ENCODE results near the gene HSPA12B.

HSPA12B gene, protein sequence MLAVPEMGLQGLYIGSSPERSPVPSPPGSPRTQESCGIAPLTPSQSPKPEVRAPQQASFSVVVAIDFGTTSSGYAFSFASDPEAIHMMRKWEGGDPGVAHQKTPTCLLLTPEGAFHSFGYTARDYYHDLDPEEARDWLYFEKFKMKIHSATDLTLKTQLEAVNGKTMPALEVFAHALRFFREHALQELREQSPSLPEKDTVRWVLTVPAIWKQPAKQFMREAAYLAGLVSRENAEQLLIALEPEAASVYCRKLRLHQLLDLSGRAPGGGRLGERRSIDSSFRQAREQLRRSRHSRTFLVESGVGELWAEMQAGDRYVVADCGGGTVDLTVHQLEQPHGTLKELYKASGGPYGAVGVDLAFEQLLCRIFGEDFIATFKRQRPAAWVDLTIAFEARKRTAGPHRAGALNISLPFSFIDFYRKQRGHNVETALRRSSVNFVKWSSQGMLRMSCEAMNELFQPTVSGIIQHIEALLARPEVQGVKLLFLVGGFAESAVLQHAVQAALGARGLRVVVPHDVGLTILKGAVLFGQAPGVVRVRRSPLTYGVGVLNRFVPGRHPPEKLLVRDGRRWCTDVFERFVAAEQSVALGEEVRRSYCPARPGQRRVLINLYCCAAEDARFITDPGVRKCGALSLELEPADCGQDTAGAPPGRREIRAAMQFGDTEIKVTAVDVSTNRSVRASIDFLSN

DNA sequence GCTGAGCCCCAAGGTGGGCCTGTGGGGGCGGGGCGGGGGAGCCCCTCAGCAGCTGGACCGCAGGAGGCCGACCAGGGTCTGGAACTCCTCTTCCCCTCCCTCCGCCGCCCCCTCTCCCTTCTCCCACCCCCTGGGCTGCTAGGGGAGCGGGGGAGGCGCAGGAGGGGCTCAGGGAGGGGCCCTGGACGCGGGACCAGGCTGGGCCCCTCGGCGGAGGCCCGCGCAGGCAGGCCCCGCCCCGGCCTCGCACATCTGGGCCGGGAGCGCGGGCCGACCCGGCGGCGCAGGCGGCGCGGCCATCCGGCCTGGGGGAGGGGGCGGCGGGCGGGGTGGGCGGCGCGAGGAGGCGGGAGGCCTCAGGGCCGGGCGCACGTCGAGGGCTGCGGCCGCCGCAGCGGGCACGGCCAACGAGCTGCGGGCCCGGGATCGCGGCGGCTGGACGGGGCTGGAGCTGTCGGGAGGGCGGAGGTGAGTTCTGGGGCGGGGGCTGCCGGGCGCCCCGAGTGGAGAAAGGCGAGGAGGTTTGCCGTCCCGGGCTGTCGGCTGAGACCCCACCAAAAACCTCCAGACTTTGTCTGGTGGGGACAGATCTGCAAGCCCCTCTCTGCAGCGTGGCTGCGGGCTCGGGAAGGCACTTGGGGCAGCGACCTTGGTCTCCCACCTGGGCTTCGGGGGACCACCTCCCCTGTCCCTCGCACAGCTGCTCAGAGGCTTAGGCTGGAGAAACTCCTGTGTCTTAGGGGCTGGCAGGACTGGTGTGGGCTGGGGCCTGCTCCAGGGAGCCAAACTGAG is at the start of gene HSPA12B:
Gene HSPA12B, plus strand, starts transcription at position 359 of the 792 bp plus-strand sequence. CDS start 5,990 bp downstream, outside the sequence.
- no peak within 1 kb of the TSS for H3K4me3 ChIP-seq
- no peaks in the 10 kb centered on the region for H3K36me3 ChIP-seq (ENCODE audit: insufficient read depth, low read length)
- TF ChIP-seq POLR2AphosphoS5 (IDR thresholded peaks at IDR 0.05; ENCODE audit: borderline replicate concordance, low read depth, low read length): no peak
- no peak for DNase-seq (ENCODE audit: low read depth, low spot score)
- no peak within 1 kb of the TSS for H3K27ac ChIP-seq
- H3K9ac ChIP-seq (ENCODE audit: insufficient read length): no peak within 1 kb of the TSS
- H3K9me3 ChIP-seq (ENCODE audit: low read depth, low read length): no peaks in the 10 kb centered on the region

DNA sequence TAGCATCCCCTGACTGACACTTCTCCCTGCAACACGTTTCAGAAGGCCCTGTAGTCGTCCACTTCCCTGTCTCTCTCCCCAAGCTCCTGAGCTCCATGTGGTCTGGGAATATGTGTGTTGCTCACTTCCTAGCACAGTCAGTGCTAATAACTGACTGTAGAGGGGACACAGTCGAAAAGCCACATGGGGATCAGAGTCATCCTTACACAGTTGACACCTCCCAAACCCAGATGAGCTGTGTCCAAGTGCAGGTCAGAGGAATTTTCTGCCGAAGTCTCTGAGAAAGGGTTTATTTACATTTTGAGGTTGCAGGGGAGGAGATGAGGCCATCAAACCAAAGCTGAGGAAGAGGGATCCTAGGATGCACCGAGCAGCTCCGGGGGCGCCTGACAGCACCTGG is 47.1 kb upstream of the HSPA12B start:
- no peak for DNase-seq (ENCODE audit: low read depth, low spot score)
- no peak overlapping the region for H3K27ac ChIP-seq
- no peak overlapping the region for H3K9ac ChIP-seq (ENCODE audit: insufficient read length)
- H3K36me3 ChIP-seq (ENCODE audit: insufficient read depth, low read length): no peaks in the 10 kb centered on the region
- TF ChIP-seq POLR2AphosphoS5 (IDR thresholded peaks at IDR 0.05; ENCODE audit: borderline replicate concordance, low read depth, low read length): no peak
- no peak for TF ChIP-seq EZH2 (IDR thresholded peaks at IDR 0.05)
- TF ChIP-seq FOXP2 (optimal IDR thresholded peaks at IDR 0.05; ENCODE audit: control extremely low read depth, extremely low read length, insufficient read depth): no peak
- no peaks in the 10 kb centered on the region for H3K9me3 ChIP-seq (ENCODE audit: low read depth, low read length)
- no peak overlapping the region for H3K4me3 ChIP-seq

DNA sequence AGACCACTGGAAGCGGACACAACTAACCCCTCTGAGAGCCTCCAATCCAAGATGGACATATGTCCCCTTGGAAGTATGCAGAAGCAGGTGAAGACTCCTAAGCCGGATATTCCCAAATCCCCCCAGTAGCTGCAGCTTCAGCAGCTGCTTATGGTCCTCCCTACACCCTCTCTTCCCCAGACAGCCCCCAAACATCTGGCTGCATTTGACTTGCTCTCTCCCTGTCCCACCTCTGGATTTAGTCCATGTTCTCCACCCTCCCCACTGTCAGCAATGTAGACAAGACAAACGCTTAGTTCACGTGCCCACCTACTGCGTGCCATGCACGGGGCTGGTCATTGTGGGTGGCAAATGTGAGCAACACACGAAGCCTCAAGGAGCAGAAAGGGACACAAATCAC is 46.1 kb upstream of the HSPA12B start:
- Histone ChIP-seq H3K4me3 (no peak overlapping the region), H3K9me3 (ENCODE audit: low read depth, low read length) (no peaks in the 10 kb centered on the region), H3K9ac (ENCODE audit: insufficient read length) (no peak overlapping the region), H3K36me3 (ENCODE audit: insufficient read depth, low read length) (no peaks in the 10 kb centered on the region), H3K27ac (no peak overlapping the region)
- no peak for DNase-seq (ENCODE audit: low read depth, low spot score)
- TF ChIP-seq POLR2AphosphoS5 (IDR thresholded peaks at IDR 0.05; ENCODE audit: borderline replicate concordance, low read depth, low read length) (no peak), EZH2 (IDR thresholded peaks at IDR 0.05) (no peak), FOXP2 (optimal IDR thresholded peaks at IDR 0.05; ENCODE audit: control extremely low read depth, extremely low read length, insufficient read depth) (no peak)

DNA sequence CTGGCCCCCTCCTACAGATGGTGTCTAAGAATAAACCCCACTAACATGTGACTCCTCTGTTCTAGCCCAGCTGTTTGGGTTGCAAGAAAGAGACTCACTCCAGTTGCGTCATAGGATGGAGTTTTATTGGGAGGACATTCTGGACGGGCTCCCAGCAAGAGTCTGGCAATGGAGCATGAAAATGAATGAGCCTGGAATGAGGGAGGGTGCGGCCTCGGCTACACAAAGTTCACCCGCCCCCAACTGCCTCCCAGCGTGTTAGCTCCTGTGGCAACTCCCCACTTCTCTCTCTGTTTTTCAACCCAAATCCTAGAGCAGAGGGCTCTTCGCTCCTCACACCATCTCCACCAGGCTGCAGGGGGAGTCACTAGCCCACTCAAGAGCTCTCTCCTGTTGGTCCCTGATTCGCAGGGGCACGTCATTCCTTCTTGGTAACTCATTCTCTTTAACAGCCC is 45.6 kb upstream of the HSPA12B start:
- TF ChIP-seq POLR2AphosphoS5 (IDR thresholded peaks at IDR 0.05; ENCODE audit: borderline replicate concordance, low read depth, low read length) (no peak), EZH2 (IDR thresholded peaks at IDR 0.05) (no peak), FOXP2 (optimal IDR thresholded peaks at IDR 0.05; ENCODE audit: control extremely low read depth, extremely low read length, insufficient read depth) (no peak)
- no peaks in the 10 kb centered on the region for H3K9me3 ChIP-seq (ENCODE audit: low read depth, low read length)
- no peaks in the 10 kb centered on the region for H3K36me3 ChIP-seq (ENCODE audit: insufficient read depth, low read length)
- H3K27ac ChIP-seq: no peak overlapping the region
- H3K4me3 ChIP-seq: no peak overlapping the region
- DNase-seq (ENCODE audit: low read depth, low spot score): no peak
- H3K9ac ChIP-seq (ENCODE audit: insufficient read length): no peak overlapping the region

DNA sequence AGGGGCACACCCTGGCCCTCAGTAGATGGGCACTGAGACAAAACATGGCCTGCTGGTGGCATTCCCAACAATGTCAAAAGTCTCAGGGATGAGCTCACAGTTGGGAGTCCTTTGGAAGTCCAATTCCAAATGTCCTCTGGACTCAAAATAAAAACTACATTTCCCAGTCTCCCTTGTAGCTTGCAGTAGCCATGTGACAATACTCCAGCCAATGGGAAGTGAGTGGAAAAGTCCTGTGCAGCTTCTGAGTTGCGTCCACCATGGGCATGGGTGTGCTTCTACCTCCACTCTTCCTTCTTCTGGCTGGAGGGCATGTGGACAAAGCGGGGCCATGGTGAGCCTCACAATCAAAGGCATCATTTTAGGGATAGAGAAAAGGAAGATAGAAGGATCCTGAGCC is 44.8 kb upstream of the HSPA12B start:
- Histone ChIP-seq H3K4me3 (no peak overlapping the region), H3K9me3 (ENCODE audit: low read depth, low read length) (no peaks in the 10 kb centered on the region), H3K36me3 (ENCODE audit: insufficient read depth, low read length) (no peaks in the 10 kb centered on the region), H3K9ac (ENCODE audit: insufficient read length) (no peak overlapping the region), H3K27ac (no peak overlapping the region)
- no peak for DNase-seq (ENCODE audit: low read depth, low spot score)
- TF ChIP-seq FOXP2 (optimal IDR thresholded peaks at IDR 0.05; ENCODE audit: control extremely low read depth, extremely low read length, insufficient read depth) (no peak), EZH2 (IDR thresholded peaks at IDR 0.05) (no peak), POLR2AphosphoS5 (IDR thresholded peaks at IDR 0.05; ENCODE audit: borderline replicate concordance, low read depth, low read length) (no peak)

DNA sequence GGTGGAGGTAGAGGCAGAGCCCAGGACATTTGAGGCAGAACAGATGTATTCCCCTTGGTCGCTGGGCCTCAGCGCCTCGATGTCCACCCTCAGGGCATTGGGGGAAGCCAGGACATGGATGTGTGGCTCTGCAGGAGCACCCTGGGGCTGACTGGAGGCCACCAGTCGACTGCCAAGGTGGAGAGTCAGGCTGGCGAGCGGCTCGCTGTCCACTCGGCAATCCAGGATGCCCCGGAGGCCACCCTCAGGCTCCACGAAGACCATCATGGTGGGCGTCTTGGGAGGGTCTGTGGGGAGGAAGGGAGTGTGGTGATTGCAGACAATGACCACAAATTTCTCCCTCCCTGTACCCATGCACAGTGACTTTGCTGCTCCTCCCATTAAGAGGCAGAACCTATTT is 42.5 kb upstream of the HSPA12B start:
- DNase-seq (ENCODE audit: low read depth, low spot score): no peak
- Histone ChIP-seq H3K4me3 (no peak overlapping the region), H3K9me3 (ENCODE audit: low read depth, low read length) (no peaks in the 10 kb centered on the region), H3K36me3 (ENCODE audit: insufficient read depth, low read length) (no peaks in the 10 kb centered on the region), H3K27ac (no peak overlapping the region), H3K9ac (ENCODE audit: insufficient read length) (no peak overlapping the region)
- TF ChIP-seq EZH2 (IDR thresholded peaks at IDR 0.05): no peak
- TF ChIP-seq FOXP2 (optimal IDR thresholded peaks at IDR 0.05; ENCODE audit: control extremely low read depth, extremely low read length, insufficient read depth): no peak
- TF ChIP-seq POLR2AphosphoS5 (IDR thresholded peaks at IDR 0.05; ENCODE audit: borderline replicate concordance, low read depth, low read length): no peak

DNA sequence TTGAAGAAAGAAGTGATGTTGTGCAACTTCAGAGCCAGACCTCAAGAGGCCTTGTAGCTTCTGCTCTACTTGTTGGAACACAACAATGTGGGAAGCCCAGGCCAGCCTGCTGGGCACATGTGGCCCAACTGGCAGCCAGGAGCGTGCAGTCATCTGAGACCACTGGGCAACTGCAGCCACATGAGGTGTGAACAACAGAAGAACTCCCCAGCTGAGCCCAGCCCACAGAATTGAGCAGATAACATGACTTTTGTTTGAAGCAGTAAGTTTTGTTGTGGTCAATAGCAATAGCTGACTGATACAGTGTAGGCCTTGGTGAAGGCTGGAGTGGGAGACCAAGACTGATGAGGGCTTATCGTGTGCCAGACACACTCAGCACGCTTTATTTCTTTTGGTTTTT is 42.1 kb upstream of the HSPA12B start:
- Histone ChIP-seq H3K36me3 (ENCODE audit: insufficient read depth, low read length) (no peaks in the 10 kb centered on the region), H3K9me3 (ENCODE audit: low read depth, low read length) (no peaks in the 10 kb centered on the region), H3K9ac (ENCODE audit: insufficient read length) (no peak overlapping the region), H3K27ac (no peak overlapping the region), H3K4me3 (no peak overlapping the region)
- no peak for DNase-seq (ENCODE audit: low read depth, low spot score)
- TF ChIP-seq FOXP2 (optimal IDR thresholded peaks at IDR 0.05; ENCODE audit: control extremely low read depth, extremely low read length, insufficient read depth): no peak
- no peak for TF ChIP-seq POLR2AphosphoS5 (IDR thresholded peaks at IDR 0.05; ENCODE audit: borderline replicate concordance, low read depth, low read length)
- no peak for TF ChIP-seq EZH2 (IDR thresholded peaks at IDR 0.05)

DNA sequence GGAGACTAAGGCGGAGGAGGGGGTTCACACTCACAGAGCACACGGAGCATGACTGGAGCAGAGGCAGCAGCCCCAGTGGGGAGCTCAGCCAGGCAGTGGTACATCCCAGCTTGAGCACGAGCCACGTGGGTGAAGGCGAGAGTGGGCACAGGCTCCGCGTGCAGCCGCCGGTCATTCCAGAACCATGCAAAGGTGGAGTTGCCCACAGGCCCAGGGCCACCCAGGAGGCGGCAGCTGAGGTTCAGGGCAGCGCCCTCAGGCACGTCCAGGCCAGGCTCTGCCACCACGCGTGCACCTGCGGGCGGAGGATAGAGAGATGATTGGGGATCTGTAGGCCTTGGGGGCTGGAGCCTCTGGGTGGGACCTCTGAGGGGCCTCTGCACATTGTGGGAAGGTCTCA is 41.2 kb upstream of the HSPA12B start:
- Histone ChIP-seq H3K9ac (ENCODE audit: insufficient read length) (no peak overlapping the region), H3K27ac (no peak overlapping the region), H3K9me3 (ENCODE audit: low read depth, low read length) (no peaks in the 10 kb centered on the region), H3K36me3 (ENCODE audit: insufficient read depth, low read length) (no peaks in the 10 kb centered on the region), H3K4me3 (no peak overlapping the region)
- no peak for TF ChIP-seq EZH2 (IDR thresholded peaks at IDR 0.05)
- DNase-seq (ENCODE audit: low read depth, low spot score): no peak
